ENCODE data around the gene PLXNC1. TPM values are rescaled to one million over a fixed set of nuclear protein-coding genes. Genes with fewer than 3 reads are reported as not detected.

PLXNC1 gene
- total RNA-seq, 2 experiments from 2014 or later, result 40.6 to 44.3 TPM

GRCh38 chr12:94353130-94353529 is 204.8 kb downstream of the PLXNC1 start:
- DNase-seq (no peak), ATAC-seq (ENCODE audit: low read depth) (no peak)
- POLR2A ChIA-PET, result no interaction called here
- H3K4me3 Mint-ChIP-seq, result no peak overlapping the region
- H3K9me3 Mint-ChIP-seq, result peaks cover 44% of the 10 kb centered on the region
- peaks cover 87% of the 10 kb centered on the region for H3K36me3 Mint-ChIP-seq
- no peak overlapping the region for H3K27ac Mint-ChIP-seq
- no peaks in the 10 kb centered on the region for H3K4me1 Mint-ChIP-seq
- no peaks in the 10 kb centered on the region for H3K27me3 Mint-ChIP-seq

Data from activated naive CD8-positive, alpha-beta T cell treated with anti-CD3 and anti-CD28 coated beads, Interleukin-2, amount 10 ng/mL, durations not matched to agents 7 days and 5 days (primary cell).